Mesendoderm (in vitro differentiated cells): ENCODE results near the gene SLC5A10.
"Not testable (repeated sequence)": the region's sequence is repeated elsewhere in the genome, so short reads cannot be mapped to it uniquely, and the experiment has no call there.

Experiments
- DNase-seq: peaks from one replicate; pipeline ENCODE4 v3.0.0; 2013
- H2AK5ac ChIP-seq: 2 replicates; pipeline ENCODE4 v1.6.1; 2013; ENCODE audit warnings: low read length, inconsistent platforms
- H2BK120ac ChIP-seq: 2 replicates; pipeline ENCODE4 v1.6.1; 2013; ENCODE audit warnings: low read depth, mild to moderate bottlenecking, low read length, moderate library complexity, mixed read lengths
- H2BK15ac ChIP-seq: replicated peaks from 2 replicates; pipeline ENCODE4 v1.6.1; 2013; ENCODE audit warnings: low read depth, mild to moderate bottlenecking, moderate library complexity
- H2BK5ac ChIP-seq: 2 replicates; pipeline ENCODE4 v1.6.1; 2013; ENCODE audit warnings: low read length, inconsistent platforms
- H3K18ac ChIP-seq: 2 replicates; pipeline ENCODE4 v1.6.1; 2013; ENCODE audit warnings: mild to moderate bottlenecking, low read length, mixed read lengths
- H3K23ac ChIP-seq: one replicate; pipeline ENCODE4 v1.6.1; 2013; ENCODE audit warnings: low read length
- H3K27ac ChIP-seq: 2 replicates; pipeline ENCODE4 v1.5.1; 2013; ENCODE audit warnings: low read depth, mild to moderate bottlenecking, inconsistent platforms, low read length, moderate library complexity
- H3K27me3 ChIP-seq: 2 replicates; pipeline ENCODE4 v1.6.1; 2013; ENCODE audit warnings: low read length, control low read depth, mild to moderate bottlenecking, inconsistent platforms; ENCODE audit not compliant: insufficient read depth, poor library complexity
- H3K36me3 ChIP-seq: 2 replicates; pipeline ENCODE4 v1.6.1; 2013; ENCODE audit warnings: low read length, inconsistent platforms; ENCODE audit not compliant: control insufficient read depth, insufficient read depth
- H3K4ac ChIP-seq: one replicate; pipeline ENCODE4 v1.6.1; 2013; ENCODE audit warnings: low read depth, mild to moderate bottlenecking, low read length, moderate library complexity
- H3K4me1 ChIP-seq: 2 replicates; pipeline ENCODE4 v1.6.1; 2013; ENCODE audit warnings: low read depth, low read length, inconsistent platforms; ENCODE audit not compliant: control insufficient read depth
- H3K4me2 ChIP-seq: 2 replicates; pipeline ENCODE4 v1.6.1; 2013; ENCODE audit warnings: low read length
- H3K4me3 ChIP-seq: 2 replicates; pipeline ENCODE4 v1.5.1; 2013; ENCODE audit warnings: mild to moderate bottlenecking, low read length
- H3K56ac ChIP-seq: one replicate; pipeline ENCODE4 v1.6.1; 2013; ENCODE audit warnings: low read length
- H3K79me1 ChIP-seq: 2 replicates; pipeline ENCODE4 v1.6.1; 2013; ENCODE audit warnings: low read length, inconsistent platforms
- H3K79me2 ChIP-seq: 2 replicates; pipeline ENCODE4 v1.6.1; 2013; ENCODE audit warnings: mild to moderate bottlenecking, low read length; ENCODE audit not compliant: control insufficient read depth, insufficient read depth
- H3K9ac ChIP-seq: 2 replicates; pipeline ENCODE4 v1.6.1; 2013; ENCODE audit warnings: low read length, inconsistent platforms
- H4K5ac ChIP-seq: one replicate; pipeline ENCODE4 v1.6.1; 2013; ENCODE audit warnings: low read length
- H4K8ac ChIP-seq: one replicate; pipeline ENCODE4 v1.6.1; 2013; ENCODE audit warnings: low read depth, mild to moderate bottlenecking, control low read depth, low read length, moderate library complexity
- WGBS: extraction: QIAGEN DNeasy Blood & Tissue Kit; methylation state at CpG from one replicate; pipeline ENCODE4 v1.1.7; 2013; ENCODE audit warnings: low lambda C conversion rate, missing lambda C conversion rate; ENCODE audit not compliant: insufficient coverage; ENCODE audit errors: extremely low coverage; 5-methylcytosine and 5-hydroxymethylcytosine counted together

SLC5A10 gene

GRCh38 chr17:19017804-19018599 lies 66.0 kb downstream of the SLC5A10 start:
- no CpG with 5 or more reads among the region's 16 CpGs for WGBS
- no peak overlapping the region for H3K56ac ChIP-seq
- no peak overlapping the region for H3K23ac ChIP-seq
- H3K4ac ChIP-seq: no peak overlapping the region
- H3K9ac ChIP-seq: no peak overlapping the region
- no peak overlapping the region for H3K4me3 ChIP-seq
- no peak overlapping the region for H4K8ac ChIP-seq
- no peak overlapping the region for H3K27ac ChIP-seq
- H2BK120ac ChIP-seq: no peak overlapping the region
- H2BK15ac ChIP-seq: no peak overlapping the region
- no peak overlapping the region for H2BK5ac ChIP-seq
- H3K36me3 ChIP-seq: no peaks in the 10 kb centered on the region
- H4K5ac ChIP-seq: no peak overlapping the region
- no peaks in the 10 kb centered on the region for H3K79me2 ChIP-seq
- H3K27me3 ChIP-seq: no peaks in the 10 kb centered on the region
- H2AK5ac ChIP-seq: no peak overlapping the region
- H3K79me1 ChIP-seq: no peaks in the 10 kb centered on the region
- DNase-seq: no peak
- no peak overlapping the region for H3K18ac ChIP-seq
- H3K4me2 ChIP-seq: no peak overlapping the region
- no peaks in the 10 kb centered on the region for H3K4me1 ChIP-seq

- Histone ChIP-seq H4K5ac (no peak overlapping the region), H3K27ac (no peak overlapping the region), H3K27me3 (no peaks in the 10 kb centered on the region), H3K56ac (no peak overlapping the region), H3K4ac (no peak overlapping the region), H2BK5ac (no peak overlapping the region), H3K4me3 (no peak overlapping the region), H3K79me1 (no peaks in the 10 kb centered on the region), H3K18ac (no peak overlapping the region), H2BK120ac (no peak overlapping the region), H2AK5ac (no peak overlapping the region), H4K8ac (no peak overlapping the region), H3K36me3 (no peaks in the 10 kb centered on the region), H3K79me2 (no peaks in the 10 kb centered on the region), H3K4me2 (no peak overlapping the region), H2BK15ac (no peak overlapping the region), H3K4me1 (no peaks in the 10 kb centered on the region), H3K9ac (no peak overlapping the region), H3K23ac (no peak overlapping the region)
- no CpG with 5 or more reads among the region's 6 CpGs for WGBS
- no peak for DNase-seq
These were observed 66.6 kb downstream of the SLC5A10 start for GRCh38 chr17:19018600-19018950.

- WGBS: no CpG with 5 or more reads among the region's 27 CpGs
- Histone ChIP-seq H3K4ac (no peak overlapping the region), H2AK5ac (no peak overlapping the region), H2BK5ac (no peak overlapping the region), H3K4me3 (no peak overlapping the region), H3K23ac (no peak overlapping the region), H2BK15ac (no peak overlapping the region), H3K79me2 (no peaks in the 10 kb centered on the region), H3K4me1 (no peaks in the 10 kb centered on the region), H3K4me2 (no peak overlapping the region), H3K27me3 (no peaks in the 10 kb centered on the region), H2BK120ac (no peak overlapping the region), H3K36me3 (no peaks in the 10 kb centered on the region), H3K9ac (no peak overlapping the region), H3K79me1 (no peaks in the 10 kb centered on the region), H4K5ac (no peak overlapping the region), H4K8ac (no peak overlapping the region), H3K56ac (no peak overlapping the region), H3K27ac (no peak overlapping the region), H3K18ac (no peak overlapping the region)
- no peak for DNase-seq
These were observed 67.3 kb downstream of the SLC5A10 start for GRCh38 chr17:19019041-19019941.

- Histone ChIP-seq H3K79me2 (no peaks in the 10 kb centered on the region), H3K23ac (no peak overlapping the region), H3K4me2 (no peak overlapping the region), H3K79me1 (no peaks in the 10 kb centered on the region), H3K56ac (no peak overlapping the region), H3K27me3 (no peaks in the 10 kb centered on the region), H3K4me1 (no peaks in the 10 kb centered on the region), H2AK5ac (no peak overlapping the region), H3K36me3 (no peaks in the 10 kb centered on the region), H3K9ac (no peak overlapping the region), H2BK5ac (no peak overlapping the region), H3K27ac (no peak overlapping the region), H2BK120ac (no peak overlapping the region), H3K4me3 (no peak overlapping the region), H3K4ac (no peak overlapping the region), H4K5ac (no peak overlapping the region), H3K18ac (no peak overlapping the region), H2BK15ac (no peak overlapping the region), H4K8ac (no peak overlapping the region)
- no peak for DNase-seq
- no CpG with 5 or more reads among the region's 3 CpGs for WGBS
These were observed 68.1 kb downstream of the SLC5A10 start for GRCh38 chr17:19020016-19020415.

GRCh38 chr17:19021011-19021621 lies 69.2 kb downstream of the SLC5A10 start:
- not testable (repeated sequence) for H3K27ac ChIP-seq, H3K23ac ChIP-seq

More at GRCh38 chr17:19021011-19021621, 69.2 kb downstream of the SLC5A10 start:
- H3K18ac ChIP-seq, H3K4ac ChIP-seq, H2AK5ac ChIP-seq, H3K9ac ChIP-seq, H4K5ac ChIP-seq, DNase-seq, H2BK120ac ChIP-seq, H3K27me3 ChIP-seq, H3K4me1 ChIP-seq, H4K8ac ChIP-seq, H3K36me3 ChIP-seq, H3K4me3 ChIP-seq, H2BK5ac ChIP-seq, H3K79me1 ChIP-seq, H2BK15ac ChIP-seq, H3K4me2 ChIP-seq, H3K56ac ChIP-seq, H3K79me2 ChIP-seq: not testable (repeated sequence)
- WGBS: no CpG with 5 or more reads among the region's 7 CpGs
